Activated CD4-positive, alpha-beta memory T cell treated with anti-CD3 and anti-CD28 coated beads, Interleukin-2, amount 10 ng/mL, durations not matched to agents 7 days and 5 days (primary cell): ENCODE measurements around the gene ANAPC2. TPM values are rescaled to one million over a fixed set of nuclear protein-coding genes. Genes with fewer than 3 reads are reported as not detected.

ENCODE experiments used
- CTCF ChIA-PET: fragments of 350-600 bp; sonication (Branson Sonifier 250); formaldehyde crosslinking; loops from one replicate; lab custom pipeline; 2021; ENCODE audit warnings: antibody characterized with exemption, inconsistent platforms; lab: Charles Lee
- POLR2A ChIA-PET: fragments of 350-600 bp; sonication (Branson Sonifier 250); formaldehyde crosslinking; loops from one replicate; lab custom pipeline; 2021; ENCODE audit warnings: antibody characterized with exemption; lab: Charles Lee
- DNase-seq: peaks from one replicate; pipeline ENCODE4 v3.0.0-alpha.2; 2020
- H3K27ac Mint-ChIP-seq: one replicate; pipeline ENCODE4 v1.8.0; 2021; ENCODE audit warnings: mild to moderate bottlenecking, mixed read lengths
- H3K27me3 Mint-ChIP-seq: one replicate; pipeline ENCODE4 v1.8.0; 2021; ENCODE audit warnings: mixed read lengths
- H3K36me3 Mint-ChIP-seq: one replicate; pipeline ENCODE4 v1.8.0; 2021; ENCODE audit warnings: low read depth, mixed read lengths
- H3K4me1 Mint-ChIP-seq: one replicate; pipeline ENCODE4 v1.8.0; 2021; ENCODE audit warnings: mixed read lengths
- H3K4me3 Mint-ChIP-seq: one replicate; pipeline ENCODE4 v1.8.0; 2021; ENCODE audit warnings: mild to moderate bottlenecking, mixed read lengths
- H3K9me3 Mint-ChIP-seq: one replicate; pipeline ENCODE4 v1.8.0; 2021; ENCODE audit warnings: mixed read lengths
- total RNA-seq, 2 experiments: library from RNA; stranded (reverse); gene quantifications; one replicate each; pipeline ENCODE4 v1.2.3, GENCODE V29; 2021

ANAPC2 gene
- total RNA-seq, 2 experiments from 2014 or later, result 53.3 to 57.8 TPM

GRCh38 chr9:137217276-137218211, 29.2 kb upstream of the ANAPC2 start:
- Mint-ChIP-seq H3K27ac (no peak overlapping the region), H3K36me3 (peaks cover 3% of the 10 kb centered on the region), H3K9me3 (no peaks in the 10 kb centered on the region), H3K27me3 (no peaks in the 10 kb centered on the region), H3K4me1 (peaks cover 1% of the 10 kb centered on the region), H3K4me3 (no peak overlapping the region)
- no peak for DNase-seq
- ChIA-PET CTCF (interaction anchor here (1.3 kb wide), 1 partner anchor 19 kb away, joined by 3 read pairs; no protein-coding TSS in a partner anchor), POLR2A (interaction anchor here (1.6 to 8.2 kb wide), 2 partner anchors 10 to 25 kb away, joined by 3 to 97 read pairs; partner anchors contain the start of genes NDOR1 and TMEM203)

- no peak overlapping the region for H3K4me3 Mint-ChIP-seq
- DNase-seq, result no peak
- peaks cover 3% of the 10 kb centered on the region for H3K36me3 Mint-ChIP-seq
- H3K9me3 Mint-ChIP-seq, result no peaks in the 10 kb centered on the region
- POLR2A ChIA-PET, result interaction anchor here (1.3 to 1.6 kb wide), 2 partner anchors 16 to 26 kb away, joined by 3 to 4 read pairs; partner anchors contain the start of gene TPRN
- no peaks in the 10 kb centered on the region for H3K27me3 Mint-ChIP-seq
- H3K27ac Mint-ChIP-seq, result no peak overlapping the region
- CTCF ChIA-PET, result interaction anchor here (1.3 kb wide), 1 partner anchor 20 kb away, joined by 3 read pairs; no protein-coding TSS in a partner anchor
- peaks cover 1% of the 10 kb centered on the region for H3K4me1 Mint-ChIP-seq
Observed at GRCh38 chr9:137216188-137216965, 28.0 kb upstream of the ANAPC2 start.

- Mint-ChIP-seq H3K27ac (no peak overlapping the region), H3K4me1 (peaks cover 1% of the 10 kb centered on the region), H3K27me3 (no peaks in the 10 kb centered on the region), H3K9me3 (no peaks in the 10 kb centered on the region), H3K4me3 (no peak overlapping the region), H3K36me3 (peaks cover 6% of the 10 kb centered on the region)
- CTCF ChIA-PET, result interaction anchor here (1.6 kb wide), 1 partner anchor 21 kb away, joined by 3 read pairs; no protein-coding TSS in a partner anchor
- no peak for DNase-seq
- POLR2A ChIA-PET, result interaction anchor here (0.7 to 1.4 kb wide), 3 partner anchors 8 to 15 kb away, joined by 3 to 4 read pairs (median 4); partner anchors contain the start of gene TPRN
Observed at GRCh38 chr9:137215196-137215986, 27.0 kb upstream of the ANAPC2 start.

GRCh38 chr9:137214620-137215019, 26.3 kb upstream of the ANAPC2 start:
- Mint-ChIP-seq H3K4me3 (no peak overlapping the region), H3K27ac (no peak overlapping the region), H3K36me3 (peaks cover 6% of the 10 kb centered on the region), H3K27me3 (no peaks in the 10 kb centered on the region), H3K4me1 (peaks cover 1% of the 10 kb centered on the region), H3K9me3 (no peaks in the 10 kb centered on the region)
- no peak for DNase-seq
- CTCF ChIA-PET, result interaction anchor here (1.6 kb wide), 1 partner anchor 22 kb away, joined by 3 read pairs; no protein-coding TSS in a partner anchor
- POLR2A ChIA-PET, result interaction anchor here (0.7 to 1.4 kb wide), 2 partner anchors 9 to 10 kb away, joined by 3 to 4 read pairs; no protein-coding TSS in a partner anchor

- Mint-ChIP-seq H3K27me3 (no peaks in the 10 kb centered on the region), H3K36me3 (peaks cover 9% of the 10 kb centered on the region), H3K4me1 (peaks cover 5% of the 10 kb centered on the region), H3K27ac (no peak overlapping the region), H3K4me3 (no peak overlapping the region), H3K9me3 (no peaks in the 10 kb centered on the region)
- POLR2A ChIA-PET, result interaction anchor here (0.7 to 1.4 kb wide), 2 partner anchors 9 kb away, joined by 4 read pairs; partner anchors contain the start of gene RNF208
- CTCF ChIA-PET, result no interaction called here
- DNase-seq, result no peak
Observed at GRCh38 chr9:137213160-137214060, 25.1 kb upstream of the ANAPC2 start.

- no peaks in the 10 kb centered on the region for H3K9me3 Mint-ChIP-seq
- peaks cover 13% of the 10 kb centered on the region for H3K36me3 Mint-ChIP-seq
- no peaks in the 10 kb centered on the region for H3K27me3 Mint-ChIP-seq
- no peak overlapping the region for H3K27ac Mint-ChIP-seq
- POLR2A ChIA-PET, result interaction anchor here (0.7 kb wide), 1 partner anchor 10 kb away, joined by 4 read pairs; the partner anchor contains the start of gene RNF208
- CTCF ChIA-PET, result no interaction called here
- no peak overlapping the region for H3K4me3 Mint-ChIP-seq
- no peak for DNase-seq
- peaks cover 7% of the 10 kb centered on the region for H3K4me1 Mint-ChIP-seq
Observed at GRCh38 chr9:137212520-137212919, 24.2 kb upstream of the ANAPC2 start.

GRCh38 chr9:137211532-137211931, 23.2 kb upstream of the ANAPC2 start:
- no peaks in the 10 kb centered on the region for H3K9me3 Mint-ChIP-seq
- no peak overlapping the region for H3K4me3 Mint-ChIP-seq
- POLR2A ChIA-PET, result no interaction called here

GRCh38 chr9:137206602-137207001, 18.2 kb upstream of the ANAPC2 start:
- CTCF ChIA-PET, result interaction anchor here (0.8 to 1.2 kb wide), 2 partner anchors 18 to 88 kb away, joined by 3 read pairs; partner anchors contain the start of gene SSNA1
- POLR2A ChIA-PET, result interaction anchor here (1.1 to 7.9 kb wide), 8 partner anchors 11 to 92 kb away, joined by 3 to 97 read pairs (median 11); partner anchors contain the start of genes ANAPC2, CYSRT1, DPP7 and RNF208
- H3K4me1 Mint-ChIP-seq, result peaks cover 49% of the 10 kb centered on the region

More at GRCh38 chr9:137211532-137211931, 23.2 kb upstream of the ANAPC2 start:
- Mint-ChIP-seq H3K36me3 (peaks cover 23% of the 10 kb centered on the region), H3K27ac (no peak overlapping the region), H3K4me1 (peaks cover 17% of the 10 kb centered on the region), H3K27me3 (no peaks in the 10 kb centered on the region)
- DNase-seq, result no peak
- CTCF ChIA-PET, result no interaction called here

GRCh38 chr9:137205126-137206069, 17.0 kb upstream of the ANAPC2 start, which contains the start of the genes NDOR1 and TMEM203:
NDOR1 (plus strand) TSS chr9:137205700; CDS start chr9:137205778, 78 bp downstream.
TMEM203 (minus strand) TSS chr9:137205648; CDS start chr9:137205414, 234 bp downstream.
- H3K36me3 Mint-ChIP-seq, result peaks cover 22% of the 10 kb centered on the region
- peak within 1 kb of the TSS; percentile 92 for H3K4me3 Mint-ChIP-seq
- peaks cover 58% of the 10 kb centered on the region for H3K4me1 Mint-ChIP-seq
- H3K27me3 Mint-ChIP-seq, result no peaks in the 10 kb centered on the region
- ChIA-PET POLR2A (interaction anchor here (0.6 to 7.9 kb wide), 17 partner anchors 9 to 134 kb away, joined by 3 to 97 read pairs (median 4); partner anchors contain the start of genes ANAPC2, CYSRT1, DPP7 and NELFB), CTCF (interaction anchor here (1.5 to 2.6 kb wide), 4 partner anchors 16 to 22 kb away, joined by 3 to 8 read pairs (median 6); partner anchors contain the start of genes RNF208 and RNF224)
- H3K27ac Mint-ChIP-seq, result peak within 1 kb of the TSS; percentile 90
- no peaks in the 10 kb centered on the region for H3K9me3 Mint-ChIP-seq
- DNase-seq, result peak; percentile 94

More at GRCh38 chr9:137206602-137207001, 18.2 kb upstream of the ANAPC2 start:
- H3K4me3 Mint-ChIP-seq, result peak overlapping the region; percentile 92
- DNase-seq, result no peak
- no peaks in the 10 kb centered on the region for H3K9me3 Mint-ChIP-seq
- H3K27me3 Mint-ChIP-seq, result no peaks in the 10 kb centered on the region
- peaks cover 24% of the 10 kb centered on the region for H3K36me3 Mint-ChIP-seq
- H3K27ac Mint-ChIP-seq, result peak overlapping the region; percentile 90

GRCh38 chr9:137204731-137205125, 16.4 kb upstream of the ANAPC2 start:
- POLR2A ChIA-PET, result interaction anchor here (0.6 to 7.9 kb wide), 16 partner anchors 9 to 134 kb away, joined by 3 to 97 read pairs (median 4); partner anchors contain the start of genes ANAPC2, CYSRT1, NELFB and RNF208

More at GRCh38 chr9:137204731-137205125, 16.4 kb upstream of the ANAPC2 start:
- Mint-ChIP-seq H3K4me1 (peaks cover 58% of the 10 kb centered on the region), H3K36me3 (peaks cover 22% of the 10 kb centered on the region), H3K4me3 (peak overlapping the region; percentile 92), H3K27me3 (no peaks in the 10 kb centered on the region), H3K27ac (peak overlapping the region; percentile 90), H3K9me3 (no peaks in the 10 kb centered on the region)
- CTCF ChIA-PET, result interaction anchor here (1.5 to 2.6 kb wide), 4 partner anchors 15 to 22 kb away, joined by 3 to 8 read pairs (median 6); partner anchors contain the start of genes RNF208 and RNF224
- no peak for DNase-seq
